ENCODE measurements around the gene ZNF174.
A peak's percentile ranks its signal among the peaks of the same experiment; 100 is the strongest.

GRCh38 chr16:3431779-3432219 lies 30.8 kb downstream of the ZNF174 start:
- no peak for TF ChIP-seq CTCF (IDR thresholded peaks at IDR 0.05; ENCODE audit: low read depth, low read length, missing input control)
- no peak for TF ChIP-seq REST (IDR thresholded peaks at IDR 0.05)
- no peak for TF ChIP-seq ZBTB33 (IDR thresholded peaks at IDR 0.05)
- TF ChIP-seq YY1 (IDR thresholded peaks at IDR 0.05), result no peak
- no peak for TF ChIP-seq HNF4G (IDR thresholded peaks at IDR 0.05)
- TF ChIP-seq EGR1 (IDR thresholded peaks at IDR 0.05; ENCODE audit: low read depth in 2 of 2), result no peak
- no peak for TF ChIP-seq ATF3 (IDR thresholded peaks at IDR 0.05)
- TF ChIP-seq MAX (IDR thresholded peaks at IDR 0.05), result no peak
- TF ChIP-seq RXRA (IDR thresholded peaks at IDR 0.05), result no peak
- peak; percentile 76 to 91 for TF ChIP-seq GABPA (IDR thresholded peaks at IDR 0.05 in 1 of 2, conservative IDR thresholded peaks at IDR 0.05 in 1 of 2)
- no peak for TF ChIP-seq JUND (IDR thresholded peaks at IDR 0.05)
- no peak for TF ChIP-seq RAD21 (IDR thresholded peaks at IDR 0.05)
- TF ChIP-seq SP1 (IDR thresholded peaks at IDR 0.05), result no peak

All from liver (tissue), 3 donors.